IPS DF 19.7 (cell line): ENCODE measurements around the gene LRRC61.
"Not testable (repeated sequence)": the region's sequence is repeated elsewhere in the genome, so short reads cannot be mapped to it uniquely, and the experiment has no call there.

Source experiments
- DNase-seq: peaks from one replicate; pipeline ENCODE4 v3.0.0-alpha.2; 2013; ENCODE audit warnings: low read depth, low spot score

Gene LRRC61

DNA sequence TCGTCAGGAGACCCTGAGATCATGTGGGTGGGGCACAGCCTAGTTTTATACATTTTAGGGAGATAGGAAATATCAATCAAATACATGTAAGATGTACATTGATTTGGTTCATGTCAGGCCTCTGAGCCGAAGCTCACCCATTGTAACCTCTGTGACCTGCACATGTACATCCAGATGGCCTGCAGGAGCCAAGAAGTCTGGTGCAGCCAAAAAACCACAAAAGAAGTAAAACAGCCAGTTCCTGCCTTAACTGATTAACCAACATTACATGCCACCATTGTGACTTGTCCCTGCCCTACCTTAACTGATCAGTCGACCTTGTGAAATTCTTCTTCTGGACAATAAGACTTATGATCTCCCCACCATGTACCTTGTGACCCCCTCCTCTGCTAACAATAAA, 16.0 kb upstream of the LRRC61 start:
- DNase-seq: no peak

DNA sequence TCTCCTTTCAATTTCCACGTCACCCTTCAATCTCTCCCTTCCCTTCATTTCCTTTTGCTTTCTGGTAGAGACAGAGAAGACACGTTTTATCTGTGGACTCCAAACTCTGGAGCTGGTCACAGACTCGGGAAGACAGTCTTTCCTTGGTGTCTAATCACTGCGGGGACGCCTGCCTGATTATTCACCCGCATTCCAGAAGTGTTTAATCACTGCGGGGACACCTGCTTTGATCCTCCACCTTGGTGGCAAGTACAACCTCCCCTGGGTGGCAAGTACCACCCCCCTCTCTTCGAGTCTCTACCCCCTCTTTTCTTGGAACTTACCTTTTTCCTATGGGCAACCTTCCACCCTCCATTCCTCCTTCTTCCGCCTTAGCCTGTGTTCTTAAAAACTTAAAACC, 15.3 kb upstream of the LRRC61 start:
- DNase-seq: no peak

DNA sequence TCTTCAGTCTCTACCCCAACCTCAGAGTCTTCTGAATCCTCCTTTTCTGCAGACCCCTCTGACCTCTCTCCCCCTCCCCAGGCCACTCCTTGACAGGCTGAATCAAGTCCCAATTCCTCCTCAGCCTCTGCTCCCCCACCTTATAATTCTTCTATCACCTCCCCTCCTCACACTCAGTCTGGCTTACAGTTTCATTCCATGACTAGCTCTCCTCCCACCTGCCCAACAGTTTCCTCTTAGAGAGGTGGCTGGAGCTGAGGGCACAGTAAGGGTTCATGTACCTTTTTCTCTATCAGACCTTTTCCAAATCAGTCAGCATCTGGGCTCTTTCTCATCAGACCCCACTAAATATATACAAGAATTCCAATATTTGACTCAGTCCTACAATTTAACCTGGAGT, 14.6 kb upstream of the LRRC61 start:
- DNase-seq: no peak

DNA sequence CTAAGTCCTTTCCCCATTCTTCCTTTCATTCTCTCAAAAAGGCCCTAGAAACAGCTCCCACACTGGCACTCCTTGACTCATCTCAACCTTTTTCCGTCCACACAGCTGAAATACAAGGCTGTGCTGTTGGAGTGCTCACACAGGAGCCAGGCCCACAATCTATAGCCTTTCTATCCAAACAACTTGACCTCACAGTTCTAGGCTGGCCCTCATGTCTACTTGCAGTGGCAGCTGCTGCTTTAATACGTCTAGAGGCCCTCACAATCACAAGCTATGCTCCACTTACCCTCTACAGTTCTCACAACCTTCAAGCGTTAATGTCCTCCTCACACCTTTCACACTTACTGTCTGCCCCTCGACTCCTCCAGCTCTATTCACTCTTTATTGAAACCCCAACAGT, 12.0 kb upstream of the LRRC61 start:
- DNase-seq: no peak

DNA sequence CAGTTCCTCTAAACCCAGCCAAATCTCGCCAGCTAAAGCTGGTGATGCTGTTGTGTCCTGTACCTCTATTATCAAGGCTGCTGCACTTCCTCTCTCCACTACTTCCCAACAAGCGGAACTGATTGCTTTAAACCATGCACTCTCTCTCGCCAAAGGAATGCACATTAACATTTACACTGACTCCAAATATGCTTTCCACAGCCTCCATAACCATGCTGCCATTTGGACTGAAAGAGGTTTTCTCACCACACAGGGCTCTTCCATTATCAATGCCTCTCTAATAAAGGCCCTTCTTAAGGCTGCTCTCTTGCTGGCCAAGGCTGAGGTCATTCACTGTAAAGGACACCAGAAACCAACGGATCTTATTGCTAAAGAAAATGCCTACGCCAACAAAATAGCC, 11.4 kb upstream of the LRRC61 start:
- no peak for DNase-seq

DNA sequence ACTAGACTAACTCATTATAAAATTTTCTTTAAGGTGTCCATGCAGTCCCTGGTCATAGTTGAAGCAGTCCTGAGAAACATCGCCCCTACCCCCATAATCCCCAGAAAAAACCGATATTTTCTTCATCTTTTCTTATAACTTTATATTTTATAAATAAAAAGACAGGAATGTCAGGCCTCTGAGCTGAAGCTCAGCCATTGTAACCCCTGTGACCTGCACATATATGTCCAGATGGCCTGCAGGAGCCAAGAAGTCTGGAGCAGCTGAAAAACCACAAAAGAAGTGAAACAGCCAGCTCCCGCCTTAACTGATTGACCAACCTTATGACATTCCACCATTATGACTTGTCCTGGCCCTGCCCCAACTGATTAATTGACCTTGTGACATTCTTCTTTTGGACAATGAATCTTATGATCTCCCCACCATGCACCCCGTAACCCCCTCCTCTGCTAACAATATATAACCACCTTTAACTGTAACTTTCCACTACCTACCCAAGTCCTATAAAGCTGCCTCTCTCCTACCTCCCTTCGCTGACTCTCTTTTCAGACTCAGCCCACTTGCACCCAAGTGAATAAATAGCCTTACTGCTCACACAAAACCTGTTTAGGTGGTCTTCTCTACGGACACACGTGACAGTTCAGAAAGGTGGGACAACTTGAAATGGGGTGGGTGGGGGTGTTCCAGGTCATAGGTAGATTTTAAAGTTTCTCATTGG, 10.3 kb upstream of the LRRC61 start:
- DNase-seq: not testable (repeated sequence)

DNA sequence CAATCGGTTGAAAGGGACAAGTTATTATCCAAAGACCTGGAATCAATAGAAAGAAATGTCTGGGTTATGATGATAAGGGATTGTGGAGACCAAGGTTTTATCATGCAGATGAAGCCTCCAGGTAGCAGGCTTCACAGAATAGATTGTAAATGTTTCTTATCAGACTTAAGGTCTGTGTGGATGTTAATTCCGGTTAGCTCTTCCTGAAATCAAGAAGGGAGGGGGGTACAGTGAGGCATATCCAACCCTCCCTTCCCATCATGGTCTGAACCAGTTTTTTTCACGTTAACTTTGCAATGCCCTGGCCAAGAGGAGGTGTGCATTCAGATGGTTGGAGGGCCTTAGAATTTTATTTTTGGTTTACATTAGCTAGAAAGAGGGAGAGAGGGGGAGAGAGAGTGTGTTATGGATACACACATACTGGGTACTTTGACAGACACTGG, 9.8 kb upstream of the LRRC61 start:
- DNase-seq: no peak

DNA sequence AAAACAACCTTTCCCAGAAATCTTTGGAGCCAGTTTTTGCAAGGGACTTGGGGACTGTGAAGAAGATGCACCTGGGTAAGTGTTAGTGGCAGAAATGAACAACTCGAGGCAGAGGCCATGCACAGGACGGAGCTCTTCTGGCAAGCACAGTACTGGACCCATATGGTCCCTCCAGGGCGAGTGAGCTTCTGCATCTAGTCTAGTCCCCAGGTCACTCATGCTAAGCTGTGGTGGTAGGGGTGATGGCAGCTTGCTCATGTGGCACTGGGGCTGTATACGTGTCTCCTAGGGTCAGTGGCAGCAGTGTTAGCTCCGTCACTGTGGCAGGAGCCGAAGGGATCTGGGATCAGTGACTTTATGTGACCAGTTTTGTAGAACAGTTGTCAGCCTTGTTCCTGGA, 9.3 kb upstream of the LRRC61 start:
- DNase-seq: no peak

DNA sequence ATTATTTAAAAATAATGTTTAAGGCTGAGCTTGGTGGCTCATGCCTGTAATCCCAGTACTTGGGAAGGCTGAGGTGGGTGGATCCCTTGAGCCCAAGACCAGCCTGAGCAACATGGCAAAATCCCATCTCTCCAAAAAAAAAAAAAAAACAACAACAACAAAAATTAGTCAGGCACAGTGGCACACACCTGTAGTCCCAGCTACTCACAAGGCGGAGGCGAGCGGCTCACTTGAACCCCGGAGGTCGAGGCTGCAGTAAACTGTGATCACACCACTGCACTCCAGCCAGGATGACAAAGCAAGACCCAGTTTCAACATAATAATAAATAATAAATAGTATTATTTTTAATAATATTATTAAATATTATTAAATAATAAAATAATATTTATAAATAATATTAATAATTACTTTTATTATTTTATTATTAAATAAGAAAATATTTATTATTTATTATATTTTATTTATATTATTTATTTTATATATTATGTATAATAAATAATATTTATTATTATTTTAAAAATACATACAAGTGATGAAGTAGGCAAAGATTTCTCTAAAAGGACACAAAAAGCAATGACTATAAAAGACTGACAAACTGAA, 8.4 kb upstream of the LRRC61 start:
- no peak for DNase-seq

DNA sequence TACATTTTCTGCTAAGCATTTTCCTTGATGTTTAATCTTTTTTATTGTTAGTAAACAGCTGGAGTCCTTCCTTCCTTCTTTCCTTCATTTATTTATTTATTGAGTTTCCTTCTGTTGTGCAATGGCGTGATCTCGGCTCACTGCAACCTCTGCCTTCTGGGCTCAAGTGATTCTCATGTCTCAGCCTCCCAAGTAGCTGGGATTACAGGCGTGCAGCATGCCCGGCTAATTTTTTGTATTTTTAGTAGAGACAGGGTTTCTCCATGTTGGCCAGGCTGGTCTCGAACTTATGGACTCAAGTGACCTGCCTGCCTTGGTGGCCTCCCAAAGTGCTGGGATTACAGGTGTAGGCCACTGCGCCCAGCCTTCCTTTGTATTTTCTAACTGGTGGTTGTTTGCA, 6.2 kb upstream of the LRRC61 start:
- DNase-seq: not testable (repeated sequence)

DNA sequence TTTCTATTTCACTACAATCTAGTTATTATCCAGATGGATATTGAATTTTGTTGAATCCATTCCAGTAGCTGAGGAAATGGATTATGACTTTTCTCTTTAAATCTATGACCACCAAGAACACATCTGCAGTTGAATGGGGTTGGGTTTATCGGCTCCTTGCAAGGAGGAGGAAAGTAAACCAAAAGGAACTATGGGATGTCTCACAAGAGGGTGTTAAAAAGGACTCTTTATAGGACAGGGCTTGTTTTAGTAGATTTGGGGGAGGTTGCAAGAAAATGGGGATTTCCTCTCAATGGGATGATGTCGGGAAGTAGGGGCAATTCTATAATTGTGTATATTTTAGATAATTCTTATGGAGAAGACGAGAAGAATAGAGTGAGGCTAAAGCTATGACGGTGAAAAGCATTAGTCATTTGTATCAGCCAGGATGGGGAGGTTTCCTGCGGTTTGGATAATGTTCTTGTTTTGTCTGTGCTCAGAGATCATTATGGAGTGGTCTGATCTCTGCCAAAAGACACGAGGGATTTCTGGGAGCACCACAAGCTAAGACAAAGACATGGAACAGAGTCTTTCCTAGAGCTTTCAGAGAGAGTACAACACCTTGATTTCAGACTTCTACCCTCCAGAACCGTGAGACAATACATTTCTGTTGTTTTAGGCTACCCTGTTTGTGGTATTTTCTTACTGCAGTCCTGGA, 5.3 kb upstream of the LRRC61 start:
- DNase-seq: no peak

DNA sequence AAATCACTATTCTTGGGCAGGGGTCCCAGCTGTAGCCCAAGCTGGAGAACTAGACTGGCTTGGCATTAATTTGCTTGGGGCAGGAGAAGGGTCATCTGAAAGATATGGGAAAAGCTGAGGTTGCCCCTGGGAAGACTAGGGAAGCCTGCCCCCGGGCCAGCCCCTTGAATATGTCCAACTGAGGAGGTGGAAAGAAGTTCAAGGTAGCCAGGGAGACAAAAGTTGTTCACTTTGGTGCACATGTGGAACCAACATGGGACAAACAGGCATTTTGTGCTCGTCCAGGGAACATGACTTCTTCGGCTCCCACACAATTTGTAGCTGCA, 1.4 kb upstream of the LRRC61 start:
- no peak for DNase-seq

DNA sequence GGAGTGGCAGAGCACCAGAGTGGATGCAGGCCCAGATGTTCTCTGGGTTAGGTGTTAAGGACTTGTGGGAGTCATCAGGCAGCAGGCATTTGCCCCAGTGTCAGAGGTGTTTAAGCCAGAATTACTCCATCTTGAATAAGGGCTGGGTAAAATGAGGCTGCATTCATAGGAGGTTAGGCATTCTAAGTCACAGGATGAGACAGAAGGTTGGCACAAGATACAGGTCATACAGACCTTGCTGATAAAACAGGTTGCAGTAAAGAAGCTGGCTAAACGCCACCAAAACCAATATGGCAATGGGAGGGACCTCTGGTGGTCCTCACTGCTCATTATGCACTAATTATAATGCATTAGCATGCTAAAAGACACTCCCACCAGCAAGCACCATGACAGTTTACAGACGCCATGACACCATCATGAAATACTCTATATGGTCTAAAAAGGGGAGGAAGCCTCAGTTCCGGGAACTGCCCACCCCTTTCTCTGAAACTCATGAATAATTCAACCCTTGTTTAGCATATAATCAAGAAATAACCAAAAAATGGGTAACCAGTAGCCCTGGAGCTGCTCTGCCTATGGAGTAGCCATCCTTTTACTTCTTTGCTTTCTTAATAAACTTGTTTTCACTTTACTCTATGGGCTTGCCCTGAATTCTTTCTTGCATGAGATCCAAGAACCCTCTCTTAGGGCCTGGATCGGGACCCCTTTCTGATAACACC, 882 bp upstream of the LRRC61 start:
- DNase-seq: no peak

DNA sequence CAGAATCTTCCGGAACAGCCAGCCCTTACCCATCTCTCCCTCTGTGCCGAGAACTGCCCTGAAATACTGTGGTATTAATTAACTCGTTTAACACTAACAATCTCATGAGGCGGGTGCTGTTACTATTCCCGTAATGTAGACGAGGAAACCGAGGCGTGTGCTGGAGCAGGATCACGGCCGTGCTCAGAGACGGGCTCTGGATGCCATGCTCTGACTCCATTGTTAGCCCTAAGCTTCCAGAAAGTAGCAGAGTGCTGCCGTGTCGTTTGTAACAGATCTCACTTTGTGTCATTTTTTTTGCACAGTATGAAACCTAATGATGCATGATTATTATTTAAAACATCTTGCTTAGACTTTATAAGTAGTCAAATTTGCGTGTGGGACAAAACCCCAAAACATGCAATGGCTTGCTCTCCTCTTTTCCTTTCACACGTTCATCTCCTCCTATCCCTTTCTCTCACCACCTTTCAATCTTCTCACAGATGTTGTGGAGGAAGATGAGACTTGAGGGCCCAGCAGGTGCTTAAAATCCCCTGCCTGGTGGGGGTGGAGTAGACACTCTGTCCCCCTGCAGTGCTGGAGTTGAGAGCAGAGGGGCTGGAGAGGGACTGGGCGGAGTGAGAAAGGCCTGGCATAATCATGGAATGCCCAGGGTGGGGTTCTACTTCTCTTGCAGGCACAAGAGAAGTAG, 672 bp downstream of the LRRC61 start:
- DNase-seq: no peak

DNA sequence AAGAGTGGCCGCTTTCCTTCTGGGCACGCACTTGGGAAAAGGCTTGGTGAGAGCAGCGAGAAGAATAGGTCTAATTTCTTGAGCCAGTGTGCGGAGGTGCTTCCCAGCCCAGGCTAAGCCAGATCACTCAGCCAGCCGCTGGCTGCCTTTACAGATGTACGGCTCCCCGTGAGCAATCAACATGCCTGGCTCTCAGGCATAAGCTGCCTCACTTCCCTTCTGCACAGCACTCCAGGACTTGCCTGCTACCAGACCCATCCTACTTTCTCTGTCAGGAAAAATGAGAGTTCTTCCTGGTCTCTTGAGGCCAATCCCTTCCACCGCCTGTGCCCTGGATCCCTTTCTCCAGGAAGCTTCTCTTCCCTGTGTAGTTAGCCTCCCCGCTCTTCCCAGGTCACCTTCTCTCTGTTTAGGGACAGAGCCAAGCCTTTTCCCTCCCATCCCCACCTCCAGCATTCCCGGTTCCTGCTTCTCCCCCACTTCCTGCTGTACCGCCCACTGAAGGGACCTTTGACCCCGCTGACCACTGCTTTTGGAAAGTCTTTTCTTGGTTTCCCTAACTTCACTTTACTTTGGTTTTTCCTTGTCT, 1.3 kb downstream of the LRRC61 start:
- no peak for DNase-seq

DNA sequence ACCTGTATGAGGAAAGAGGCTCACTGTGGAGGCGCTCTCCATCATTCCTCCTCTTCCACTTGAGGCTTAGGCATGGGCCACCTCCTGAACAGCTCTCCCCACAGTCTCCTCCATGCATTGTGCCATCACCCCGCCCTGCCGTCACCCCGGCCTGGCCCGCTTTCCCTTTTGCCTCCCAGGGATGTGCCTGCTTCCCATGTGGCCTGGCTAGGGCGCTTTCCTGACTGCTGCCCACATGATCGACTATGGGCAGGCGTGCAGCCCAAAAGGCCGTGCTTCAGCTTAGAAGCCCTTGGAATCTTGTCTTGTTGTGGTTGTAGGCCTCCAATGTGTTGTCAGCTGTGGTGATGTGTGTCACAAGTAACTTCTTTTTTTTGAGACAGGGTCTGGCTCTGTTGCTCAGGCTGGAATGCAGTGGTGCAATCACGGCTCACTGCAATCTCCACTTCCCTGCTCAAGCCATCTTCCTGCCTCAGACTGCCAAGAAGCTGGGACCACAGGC, 2.0 kb downstream of the LRRC61 start:
- no peak for DNase-seq

DNA sequence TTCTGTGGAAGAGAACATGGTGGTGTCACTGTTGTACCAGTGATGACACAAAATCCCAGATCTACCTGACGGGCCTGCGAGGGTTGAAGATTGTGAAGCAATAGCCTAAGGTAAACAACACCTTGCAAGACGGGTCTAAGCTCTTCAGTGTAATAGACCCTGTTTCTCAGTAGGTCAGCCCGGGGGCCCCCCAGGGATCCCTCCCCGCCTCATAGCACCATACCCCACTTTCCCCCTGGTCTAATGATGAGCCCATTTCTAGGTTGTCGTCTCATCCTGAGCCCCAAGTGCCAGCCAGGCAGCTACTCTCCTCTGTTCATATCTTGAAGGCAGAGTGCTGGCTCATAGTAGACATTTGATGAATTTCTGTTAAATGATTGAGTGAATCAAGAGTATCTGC, 2.7 kb downstream of the LRRC61 start:
- no peak for DNase-seq

DNA sequence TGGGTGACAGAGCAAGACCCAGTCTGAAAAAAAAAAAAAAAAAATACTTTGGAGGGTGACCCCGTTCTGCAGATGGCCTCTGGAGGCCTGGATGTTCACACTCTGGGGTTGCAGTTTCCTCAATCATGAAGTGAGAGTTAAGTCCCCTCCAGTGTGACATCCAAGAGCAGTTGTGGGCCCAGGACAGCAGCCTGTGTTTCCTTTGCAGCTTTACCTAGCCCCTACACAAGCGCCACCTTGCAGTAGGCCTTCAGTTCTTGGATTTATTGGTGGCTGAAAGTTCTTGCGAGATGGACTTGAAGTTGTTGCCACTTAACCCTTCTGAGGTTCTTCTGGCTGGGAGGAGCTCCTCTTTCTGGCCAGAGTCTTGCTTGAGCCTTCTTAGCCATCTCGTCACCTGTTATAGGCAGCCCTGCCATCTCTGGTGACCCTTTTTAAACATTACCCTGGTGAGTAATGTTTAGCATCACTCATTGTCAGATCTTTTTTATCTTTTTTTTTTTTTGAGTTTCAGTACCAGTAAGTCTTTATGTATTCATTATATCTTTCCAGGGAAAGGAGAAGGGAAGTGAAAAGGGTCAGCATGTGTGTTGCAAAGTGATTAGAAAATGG, 3.6 kb downstream of the LRRC61 start:
- DNase-seq: no peak

DNA sequence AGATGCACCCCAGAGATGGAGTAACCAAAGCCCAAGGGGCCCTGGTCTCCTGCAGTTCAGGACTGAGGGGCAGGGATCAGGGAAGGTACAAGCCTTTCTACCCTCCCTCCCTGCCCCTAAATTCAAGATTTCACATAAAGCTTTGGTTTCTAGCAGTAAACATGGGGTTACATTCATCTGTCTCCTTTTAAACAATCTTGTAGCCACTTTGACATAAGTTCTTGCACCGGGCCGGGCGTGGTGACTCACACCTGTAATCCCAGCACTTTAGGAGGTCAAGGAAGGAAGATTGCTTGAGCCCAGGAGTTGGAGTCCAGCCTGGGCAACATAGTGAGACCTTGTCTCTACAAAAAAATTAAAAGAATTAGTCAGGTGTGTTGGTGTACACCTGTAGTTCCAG, 4.2 kb downstream of the LRRC61 start:
- no peak for DNase-seq

DNA sequence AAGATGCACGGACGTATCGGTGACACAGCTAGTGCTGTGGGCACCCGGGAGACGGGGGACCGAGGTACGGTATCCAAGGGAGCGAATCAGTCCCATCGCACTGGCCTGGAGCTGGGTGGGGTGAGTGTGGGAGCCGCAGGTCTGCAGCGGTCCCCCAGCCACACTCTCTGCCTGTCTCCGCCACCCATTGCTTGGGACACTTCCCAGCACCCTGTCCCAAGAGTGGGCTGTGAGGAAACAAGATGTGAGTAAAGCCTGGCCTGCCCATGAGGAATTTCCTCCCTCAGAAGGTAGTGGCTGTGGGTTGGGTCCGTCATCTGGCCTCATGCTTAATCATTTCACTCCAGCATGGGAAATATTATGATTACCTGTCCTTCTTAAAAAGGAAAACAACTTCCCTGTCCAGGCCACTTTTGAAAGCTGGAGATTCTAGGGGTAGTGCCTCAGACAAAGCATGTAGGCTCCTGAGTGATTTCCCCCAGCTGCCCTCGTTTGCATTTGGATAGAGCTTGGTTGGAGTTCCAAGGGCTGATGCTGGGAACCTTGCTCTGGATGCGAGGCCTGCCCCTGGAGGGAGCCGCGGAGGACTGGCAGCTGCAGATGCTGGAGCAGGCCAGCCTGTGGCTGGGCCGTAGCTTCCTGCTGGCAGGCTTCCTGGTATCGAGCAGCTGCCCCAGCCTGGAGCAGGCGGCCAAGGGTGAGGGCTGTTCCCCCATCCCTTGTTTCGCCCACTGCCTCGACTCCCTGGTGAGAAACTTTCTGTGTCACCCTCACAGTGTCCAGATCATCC, 6.4 kb downstream of the LRRC61 start:
- DNase-seq: peak; percentile 84
